ENCODE data around the gene WFDC9. TPM values are rescaled to one million over a fixed set of nuclear protein-coding genes. Genes with fewer than 3 reads are reported as not detected.

Gene WFDC9
- total RNA-seq, 2 experiments from 2014 or later = not detected

DNA sequence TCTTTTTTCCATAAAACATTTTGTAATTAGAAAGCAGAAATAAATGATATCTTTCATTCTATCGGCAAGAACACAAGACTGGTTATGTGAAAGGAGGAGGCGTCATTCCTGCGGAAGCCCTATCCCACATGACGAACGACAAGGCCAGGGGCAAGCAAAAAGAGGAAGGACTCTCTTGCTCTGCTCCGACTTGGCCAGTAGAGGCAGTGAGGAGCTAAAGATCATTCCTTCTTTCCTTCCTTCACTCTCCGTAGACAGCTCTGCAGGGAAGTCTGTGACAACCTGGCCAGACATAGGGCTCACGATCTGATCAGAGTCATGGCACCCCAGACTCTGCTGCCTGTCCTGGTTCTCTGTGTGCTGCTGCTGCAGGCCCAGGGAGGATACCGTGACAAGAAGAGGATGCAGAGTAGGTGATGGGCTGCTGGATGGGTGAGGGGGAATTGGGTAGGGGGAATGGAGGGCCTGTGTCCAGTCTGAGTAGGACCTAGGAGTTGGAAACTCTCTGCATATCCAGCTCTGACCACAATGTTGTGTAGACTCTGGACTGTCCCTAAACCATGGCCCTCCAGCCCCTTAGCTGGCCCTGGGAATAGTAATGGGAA, 1.5 kb downstream of the WFDC9 start, which contains the start of gene WFDC10A:
Gene WFDC10A, plus strand, starts transcription at position 244 of the 605 bp plus-strand sequence. Its CDS starts 75 bp downstream, at position 319.
- POLR2A ChIA-PET = interaction anchor here (0.7 kb wide), 1 partner anchor 18 kb away, joined by 3 read pairs; no protein-coding TSS in a partner anchor
- H4K20me1 ChIP-seq (ENCODE audit: insufficient read depth, low read length) = no peaks in the 10 kb centered on the region
- H3K79me2 ChIP-seq (ENCODE audit: insufficient read depth, low read depth, low read length) = no peaks in the 10 kb centered on the region
- no peak within 1 kb of the TSS for H3K27ac ChIP-seq (ENCODE audit: low read depth, low read length, poor library complexity, severe bottlenecking)
- DNase-seq (ENCODE audit: low spot score) = peak; percentile 28
- H3K9me2 ChIP-seq (ENCODE audit: insufficient read depth, low read length) = no peaks in the 10 kb centered on the region
- no peak within 1 kb of the TSS for H3K4me3 ChIP-seq (ENCODE audit: low read depth, low read length, poor library complexity, severe bottlenecking)
- TF ChIP-seq EZH2phosphoT487 (IDR thresholded peaks at IDR 0.05; ENCODE audit: borderline replicate concordance, low read depth, low read length) = no peak
- TF ChIP-seq, protein P1, sequence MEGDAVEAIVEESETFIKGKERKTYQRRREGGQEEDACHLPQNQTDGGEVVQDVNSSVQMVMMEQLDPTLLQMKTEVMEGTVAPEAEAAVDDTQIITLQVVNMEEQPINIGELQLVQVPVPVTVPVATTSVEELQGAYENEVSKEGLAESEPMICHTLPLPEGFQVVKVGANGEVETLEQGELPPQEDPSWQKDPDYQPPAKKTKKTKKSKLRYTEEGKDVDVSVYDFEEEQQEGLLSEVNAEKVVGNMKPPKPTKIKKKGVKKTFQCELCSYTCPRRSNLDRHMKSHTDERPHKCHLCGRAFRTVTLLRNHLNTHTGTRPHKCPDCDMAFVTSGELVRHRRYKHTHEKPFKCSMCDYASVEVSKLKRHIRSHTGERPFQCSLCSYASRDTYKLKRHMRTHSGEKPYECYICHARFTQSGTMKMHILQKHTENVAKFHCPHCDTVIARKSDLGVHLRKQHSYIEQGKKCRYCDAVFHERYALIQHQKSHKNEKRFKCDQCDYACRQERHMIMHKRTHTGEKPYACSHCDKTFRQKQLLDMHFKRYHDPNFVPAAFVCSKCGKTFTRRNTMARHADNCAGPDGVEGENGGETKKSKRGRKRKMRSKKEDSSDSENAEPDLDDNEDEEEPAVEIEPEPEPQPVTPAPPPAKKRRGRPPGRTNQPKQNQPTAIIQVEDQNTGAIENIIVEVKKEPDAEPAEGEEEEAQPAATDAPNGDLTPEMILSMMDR (conservative IDR thresholded peaks at IDR 0.05; ENCODE audit: low read length) = peak; percentile 73
- no peaks in the 10 kb centered on the region for H3K9me3 ChIP-seq (ENCODE audit: low read length)
- no peak within 1 kb of the TSS for H2AFZ ChIP-seq (ENCODE audit: low read length)
- H3K4me1 ChIP-seq (ENCODE audit: insufficient read depth, low read length, poor library complexity, severe bottlenecking) = no peaks in the 10 kb centered on the region
- no peaks in the 10 kb centered on the region for H3K36me3 ChIP-seq (ENCODE audit: insufficient read depth, low read length)
- H3K4me2 ChIP-seq (ENCODE audit: low read length) = no peak within 1 kb of the TSS
- BruUV-seq (replicated peaks) = no TSS peak
- CTCF ChIA-PET (ENCODE audit: unreplicated experiment) = no interaction called here
- intact Hi-C loops (cut with micrococcal nuclease; ENCODE audit: unreplicated experiment) = no loop called here

DNA sequence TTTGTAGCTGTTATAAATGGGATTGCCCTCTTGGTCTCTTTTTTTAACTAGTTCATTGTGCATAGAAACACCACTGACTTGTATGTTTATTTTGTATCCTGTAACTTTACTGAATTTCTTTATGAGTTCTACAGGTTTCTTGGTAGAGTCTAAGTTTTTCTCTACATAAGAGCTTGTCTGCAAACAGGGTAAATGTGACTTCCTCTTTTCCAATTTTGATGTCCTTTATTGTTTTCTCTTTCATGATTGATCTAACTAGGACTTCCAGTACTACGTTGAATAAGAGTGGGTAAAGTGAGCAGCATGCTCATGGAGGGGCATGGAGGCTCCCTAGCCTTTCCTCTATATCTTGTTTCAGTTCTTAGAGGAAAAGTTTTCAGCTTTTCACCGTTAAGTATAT, 4.5 kb downstream of the WFDC9 start:
- BruUV-seq (replicated peaks) = no TSS peak
- POLR2A ChIA-PET = no interaction called here
- CTCF ChIA-PET (ENCODE audit: unreplicated experiment) = no interaction called here

DNA sequence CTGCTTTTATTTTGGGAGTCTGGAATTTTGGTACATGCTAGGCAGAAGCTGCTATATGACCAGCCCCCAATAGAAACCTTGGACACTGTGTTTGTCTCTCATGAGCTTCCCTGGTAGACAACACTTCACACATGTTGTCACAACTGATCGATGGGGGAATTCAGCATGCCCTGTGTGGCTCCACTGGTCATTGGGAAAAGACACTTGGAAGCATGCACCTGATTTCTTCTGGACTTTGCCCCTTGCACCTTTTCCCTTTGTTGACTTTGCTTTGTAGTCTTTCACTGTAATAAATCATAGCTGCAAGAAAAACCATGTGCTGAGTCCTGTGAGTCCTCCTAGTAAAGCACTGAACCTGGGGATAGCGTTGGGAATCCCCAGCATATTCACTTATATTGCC, 9.5 kb downstream of the WFDC9 start:
- no peaks in the 10 kb centered on the region for H4K20me1 ChIP-seq (ENCODE audit: insufficient read depth, low read length)
- no peaks in the 10 kb centered on the region for H3K9me3 ChIP-seq (ENCODE audit: low read length)
- H2AFZ ChIP-seq (ENCODE audit: low read length) = no peak overlapping the region
- DNase-seq (ENCODE audit: low spot score) = no peak
- H3K4me2 ChIP-seq (ENCODE audit: low read length) = no peak overlapping the region
- ChIA-PET CTCF (ENCODE audit: unreplicated experiment) (no interaction called here), POLR2A (no interaction called here)
- H3K9me2 ChIP-seq (ENCODE audit: insufficient read depth, low read length) = no peaks in the 10 kb centered on the region
- H3K27ac ChIP-seq (ENCODE audit: low read depth, low read length, poor library complexity, severe bottlenecking) = no peak overlapping the region
- no peaks in the 10 kb centered on the region for H3K36me3 ChIP-seq (ENCODE audit: insufficient read depth, low read length)
- no peak overlapping the region for H3K4me3 ChIP-seq (ENCODE audit: low read depth, low read length, poor library complexity, severe bottlenecking)
- no TSS peak for BruUV-seq (replicated peaks)
- H3K79me2 ChIP-seq (ENCODE audit: insufficient read depth, low read depth, low read length) = no peaks in the 10 kb centered on the region
- intact Hi-C loops (cut with micrococcal nuclease; ENCODE audit: unreplicated experiment) = no loop called here
- TF ChIP-seq, protein P1 (conservative IDR thresholded peaks at IDR 0.05; ENCODE audit: low read length) = no peak
- no peak for TF ChIP-seq EZH2phosphoT487 (IDR thresholded peaks at IDR 0.05; ENCODE audit: borderline replicate concordance, low read depth, low read length)
- H3K4me1 ChIP-seq (ENCODE audit: insufficient read depth, low read length, poor library complexity, severe bottlenecking) = no peaks in the 10 kb centered on the region

More for the DNA sequence above, 4.5 kb downstream of the WFDC9 start:
- Histone ChIP-seq H3K9me2 (ENCODE audit: insufficient read depth, low read length) (no peaks in the 10 kb centered on the region), H3K36me3 (ENCODE audit: insufficient read depth, low read length) (no peaks in the 10 kb centered on the region), H3K9me3 (ENCODE audit: low read length) (no peaks in the 10 kb centered on the region), H3K4me1 (ENCODE audit: insufficient read depth, low read length, poor library complexity, severe bottlenecking) (no peaks in the 10 kb centered on the region), H4K20me1 (ENCODE audit: insufficient read depth, low read length) (no peaks in the 10 kb centered on the region), H3K27ac (ENCODE audit: low read depth, low read length, poor library complexity, severe bottlenecking) (no peak overlapping the region), H2AFZ (ENCODE audit: low read length) (no peak overlapping the region), H3K79me2 (ENCODE audit: insufficient read depth, low read depth, low read length) (no peaks in the 10 kb centered on the region), H3K4me3 (ENCODE audit: low read depth, low read length, poor library complexity, severe bottlenecking) (no peak overlapping the region), H3K4me2 (ENCODE audit: low read length) (no peak overlapping the region)
- no peak for DNase-seq (ENCODE audit: low spot score)
- intact Hi-C loops (cut with micrococcal nuclease; ENCODE audit: unreplicated experiment) = no loop called here
- TF ChIP-seq, protein P1 (conservative IDR thresholded peaks at IDR 0.05; ENCODE audit: low read length) = no peak
- TF ChIP-seq EZH2phosphoT487 (IDR thresholded peaks at IDR 0.05; ENCODE audit: borderline replicate concordance, low read depth, low read length) = no peak
